Measurements from ENCODE around the gene PRCC.

Gene PRCC, protein sequence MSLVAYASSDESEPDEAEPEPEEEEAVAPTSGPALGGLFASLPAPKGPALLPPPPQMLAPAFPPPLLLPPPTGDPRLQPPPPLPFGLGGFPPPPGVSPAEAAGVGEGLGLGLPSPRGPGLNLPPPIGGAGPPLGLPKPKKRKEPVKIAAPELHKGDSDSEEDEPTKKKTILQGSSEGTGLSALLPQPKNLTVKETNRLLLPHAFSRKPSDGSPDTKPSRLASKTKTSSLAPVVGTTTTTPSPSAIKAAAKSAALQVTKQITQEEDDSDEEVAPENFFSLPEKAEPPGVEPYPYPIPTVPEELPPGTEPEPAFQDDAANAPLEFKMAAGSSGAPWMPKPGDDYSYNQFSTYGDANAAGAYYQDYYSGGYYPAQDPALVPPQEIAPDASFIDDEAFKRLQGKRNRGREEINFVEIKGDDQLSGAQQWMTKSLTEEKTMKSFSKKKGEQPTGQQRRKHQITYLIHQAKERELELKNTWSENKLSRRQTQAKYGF

DNA sequence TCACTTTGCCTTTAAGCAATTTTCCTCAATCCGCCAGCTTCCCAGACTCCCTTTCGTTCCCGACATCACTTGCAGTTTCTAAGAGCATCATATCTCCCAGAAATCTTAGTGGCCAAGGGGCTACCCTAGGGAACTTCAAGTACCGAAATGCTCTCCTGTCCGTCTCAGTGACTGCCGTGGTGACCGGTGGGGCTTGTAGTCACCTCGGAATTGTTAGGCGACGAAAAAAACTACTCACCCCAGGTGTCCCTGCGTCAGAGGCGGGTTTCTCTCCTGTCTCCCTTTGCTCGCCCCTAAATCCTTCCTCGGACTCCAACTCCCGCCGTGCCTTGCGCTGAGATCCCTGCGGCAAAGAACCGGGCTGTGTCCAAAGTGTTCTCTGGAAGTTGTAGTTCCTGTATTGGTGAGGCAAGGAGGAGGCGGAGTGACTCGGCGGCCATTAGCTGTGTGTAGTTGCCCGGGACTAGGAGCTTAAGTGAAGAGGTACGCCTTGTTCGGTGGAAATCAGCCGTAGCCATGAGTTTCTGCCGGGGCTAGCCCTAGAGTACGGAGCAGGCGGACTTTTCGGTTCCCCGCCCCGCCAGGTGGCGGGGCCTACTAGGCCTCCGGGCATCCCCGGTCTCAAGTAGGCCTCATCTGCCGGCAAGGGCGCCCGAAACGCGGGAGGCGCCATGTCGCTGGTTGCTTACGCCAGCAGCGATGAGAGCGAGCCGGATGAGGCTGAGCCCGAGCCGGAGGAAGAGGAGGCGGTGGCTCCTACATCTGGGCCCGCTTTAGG lies at the start of gene PRCC:
PRCC (plus strand) TSS at position 435 of the 778 bp plus-strand sequence; CDS start at position 672, 237 bp downstream.
- peak; percentile 96 to 98 for DNase-seq (ENCODE audit: low read depth in 2 of 2)

DNA sequence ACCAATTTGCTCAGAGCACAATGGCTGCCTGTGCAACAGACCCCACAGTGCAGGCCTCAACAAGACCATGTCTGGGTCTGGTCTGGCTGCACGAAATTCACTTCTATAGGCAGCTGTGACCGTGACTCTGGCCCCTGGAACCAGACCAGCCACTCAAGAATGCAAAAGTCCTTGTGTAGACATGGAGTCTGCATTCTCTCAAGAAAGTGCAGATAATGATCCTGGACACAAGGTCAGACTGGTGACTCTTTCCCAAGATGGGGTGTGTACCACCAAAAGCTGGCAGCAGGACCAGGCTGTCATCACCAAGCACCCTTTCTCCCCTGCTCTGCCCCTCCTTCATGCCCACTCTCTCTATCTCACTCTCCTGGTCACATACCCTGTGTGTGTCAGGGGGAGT lies 46.2 kb upstream of the PRCC start:
- no peak for DNase-seq (ENCODE audit: low read depth in 2 of 2)

DNA sequence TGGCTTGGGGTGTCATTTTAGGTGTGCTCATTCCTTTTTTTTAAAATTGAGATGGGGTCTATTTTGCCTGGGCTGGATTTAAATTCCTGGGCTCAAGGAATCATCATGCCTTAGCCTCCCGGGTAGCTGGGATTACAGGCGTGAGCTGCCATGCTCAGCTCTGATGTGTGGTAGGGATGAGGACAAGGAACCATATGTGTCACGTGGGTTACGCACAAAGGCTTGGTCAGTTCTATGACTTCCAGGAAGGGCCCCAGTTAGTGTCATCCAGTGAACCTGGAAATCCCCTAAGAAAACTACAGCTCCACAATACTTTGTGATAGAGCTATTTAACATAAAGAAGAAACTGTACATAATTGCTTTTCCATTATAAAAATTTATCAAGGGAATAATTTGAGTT lies 45.8 kb upstream of the PRCC start:
- no peak for DNase-seq (ENCODE audit: low read depth in 2 of 2)

DNA sequence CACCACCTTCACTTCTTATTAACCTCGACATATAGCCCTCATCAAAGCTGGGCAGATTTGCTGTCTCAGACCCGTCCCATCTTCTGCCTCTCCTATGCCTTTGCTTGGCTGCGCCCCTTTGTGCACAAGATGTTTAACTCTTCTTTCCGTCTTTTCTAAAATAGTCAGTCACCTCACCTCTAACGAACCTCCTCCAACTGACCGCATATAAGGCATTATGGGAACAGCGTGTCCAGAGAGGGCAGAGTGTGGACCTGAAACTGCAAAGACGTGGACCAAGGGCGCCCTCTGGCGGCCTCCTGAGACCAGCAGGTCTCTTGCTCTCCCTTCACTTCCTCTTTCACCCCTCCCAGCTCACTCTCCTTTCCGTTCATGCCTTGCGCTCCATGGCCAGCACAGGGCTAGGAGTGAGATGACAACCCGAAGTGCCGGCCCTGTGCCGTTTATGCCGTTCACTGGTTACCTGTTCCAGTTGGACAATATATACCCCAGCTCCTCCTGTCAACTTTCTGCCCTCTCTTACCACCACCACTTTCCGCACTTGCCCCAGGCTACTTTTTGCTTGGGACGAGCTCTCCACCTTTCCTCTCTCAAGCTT lies 41.6 kb upstream of the PRCC start:
- peak; percentile 61 to 66 for DNase-seq (ENCODE audit: low read depth in 2 of 2)

DNA sequence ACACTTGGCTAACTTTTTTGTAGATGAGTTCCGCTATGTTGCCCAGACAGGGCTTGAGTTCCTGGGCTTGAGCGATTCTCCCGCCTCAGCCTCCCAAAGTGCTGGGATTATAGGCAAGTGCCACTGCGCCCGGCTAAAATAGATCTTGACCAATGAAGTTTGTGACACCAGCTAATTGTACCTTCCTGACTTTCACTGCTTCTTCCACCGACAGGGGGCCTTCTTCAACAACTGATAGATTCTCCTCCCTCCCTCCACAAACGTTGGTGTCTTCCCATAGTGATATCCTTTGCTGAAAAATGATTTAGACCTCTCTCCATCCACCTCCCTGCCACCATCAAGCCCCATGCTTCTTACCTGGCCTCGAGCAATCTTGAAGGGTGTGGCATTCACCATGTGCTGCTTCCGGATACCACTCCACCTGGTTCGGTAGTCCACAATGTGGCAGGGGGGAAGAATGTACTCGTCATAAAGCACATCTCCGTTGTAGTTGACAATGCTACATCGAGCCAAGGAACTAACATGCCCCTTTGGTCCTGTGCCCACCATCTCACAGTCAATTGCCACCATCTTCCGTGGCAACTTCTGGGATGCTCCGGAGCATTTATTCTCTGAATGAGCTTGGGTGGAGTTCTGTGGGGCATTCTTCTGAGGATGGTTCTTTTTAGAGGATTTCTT lies 40.6 kb upstream of the PRCC start:
- no peak for DNase-seq (ENCODE audit: low read depth in 2 of 2)

DNA sequence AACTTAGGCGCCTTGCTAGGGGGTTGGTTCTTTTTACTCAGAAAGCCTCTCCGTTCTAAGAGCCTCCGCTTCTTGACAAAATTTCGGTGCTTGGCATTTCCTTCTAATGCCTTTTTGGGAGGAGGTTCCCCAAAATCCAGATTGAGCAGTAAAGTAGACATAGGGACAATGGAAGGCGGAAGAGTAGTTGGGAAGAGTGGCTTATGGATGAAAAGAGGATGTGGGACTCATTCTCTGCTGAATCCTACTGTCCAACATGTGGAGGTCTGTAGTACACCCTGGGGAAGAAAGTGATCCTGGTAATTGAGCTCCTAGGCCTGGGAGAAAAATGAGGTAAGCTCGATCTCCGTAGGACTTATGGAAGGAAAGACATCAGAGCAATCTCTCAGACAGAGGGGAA lies 39.8 kb upstream of the PRCC start:
- DNase-seq (ENCODE audit: low read depth in 2 of 2), result no peak

DNA sequence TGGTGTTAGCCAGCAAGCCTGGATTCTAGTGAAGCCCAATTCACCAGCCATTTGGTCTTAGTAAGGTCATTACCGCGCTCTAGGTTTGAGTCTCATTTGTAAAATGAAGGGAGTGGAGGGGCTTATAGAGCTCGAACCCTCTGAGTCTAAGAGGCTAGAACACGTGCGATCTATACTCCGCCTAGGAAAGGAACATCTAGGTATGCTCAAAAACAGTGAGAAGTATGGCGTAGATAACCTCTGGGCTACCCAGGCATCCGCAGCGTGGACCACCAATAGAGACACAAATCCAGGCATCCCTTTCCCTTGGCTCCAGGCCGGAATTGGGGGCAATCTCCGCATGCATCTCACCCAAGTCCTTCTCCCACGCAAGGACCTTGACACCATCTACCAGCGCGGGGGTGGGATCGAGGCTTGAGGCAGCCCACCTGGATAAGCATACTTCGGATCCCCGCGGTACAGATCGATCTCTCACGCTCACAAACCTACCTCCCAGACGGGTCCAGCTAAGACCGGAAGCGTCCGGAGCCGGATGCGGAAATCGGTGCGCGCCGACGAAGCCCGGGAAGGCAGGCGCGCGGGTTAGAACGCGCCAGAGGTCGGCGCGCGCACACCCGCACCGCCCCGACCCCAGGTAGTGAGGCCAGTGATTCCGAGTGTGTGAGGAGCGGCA lies 39.3 kb upstream of the PRCC start, which contains the start of gene METTL25B:
METTL25B (plus strand) TSS at position 544 of the 673 bp plus-strand sequence. CDS start 636 bp downstream, outside the sequence.
- DNase-seq (ENCODE audit: low read depth in 2 of 2), result peak in 1 of 2 donors; percentile 69

DNA sequence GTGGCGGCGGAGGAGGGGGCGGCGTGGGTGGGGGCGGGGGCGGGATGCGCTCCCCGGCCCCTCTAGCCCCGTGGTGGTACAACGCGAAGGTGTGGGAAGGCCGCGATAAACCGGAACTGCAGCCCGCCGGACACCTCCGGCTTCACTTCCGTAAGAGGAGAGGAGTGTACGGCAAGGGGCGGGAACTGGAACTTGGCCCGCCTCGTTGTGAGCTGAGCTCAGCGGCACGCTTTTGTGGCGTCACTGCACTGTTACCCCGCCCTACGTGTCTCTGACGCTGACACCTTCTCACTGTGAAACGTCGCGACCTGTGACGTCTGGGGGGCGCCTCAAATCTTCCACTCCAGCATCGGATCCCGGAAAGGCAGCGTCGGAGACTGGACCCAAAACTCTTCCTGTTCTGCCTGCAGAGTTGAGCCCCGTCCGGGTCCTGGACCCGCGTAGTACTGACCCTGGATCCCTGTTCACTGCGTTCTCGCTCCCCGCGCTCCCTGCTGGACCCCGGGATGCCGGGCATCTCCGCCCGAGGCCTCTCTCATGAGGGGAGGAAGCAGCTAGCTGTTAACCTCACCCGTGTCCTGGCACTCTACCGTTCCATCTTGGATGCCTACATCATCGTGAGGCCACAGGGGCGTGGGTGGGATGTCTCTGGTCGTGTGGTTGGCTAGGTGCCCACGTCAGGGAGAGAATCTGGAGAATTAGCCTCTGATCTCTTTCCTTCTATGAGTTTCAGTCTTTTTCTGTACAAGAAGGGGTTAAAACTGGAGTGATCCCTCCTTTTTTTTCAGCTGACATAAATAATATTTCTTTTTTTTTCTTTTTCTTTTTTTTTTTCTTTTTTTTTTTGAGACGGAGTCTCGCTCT lies 38.5 kb upstream of the PRCC start, which contains the start of gene ISG20L2:
ISG20L2 (minus strand) TSS at position 168 of the 864 bp plus-strand sequence. CDS start 1,114 bp downstream, outside the sequence.
- DNase-seq (ENCODE audit: low read depth in 2 of 2), result peak; percentile 92 to 93

DNA sequence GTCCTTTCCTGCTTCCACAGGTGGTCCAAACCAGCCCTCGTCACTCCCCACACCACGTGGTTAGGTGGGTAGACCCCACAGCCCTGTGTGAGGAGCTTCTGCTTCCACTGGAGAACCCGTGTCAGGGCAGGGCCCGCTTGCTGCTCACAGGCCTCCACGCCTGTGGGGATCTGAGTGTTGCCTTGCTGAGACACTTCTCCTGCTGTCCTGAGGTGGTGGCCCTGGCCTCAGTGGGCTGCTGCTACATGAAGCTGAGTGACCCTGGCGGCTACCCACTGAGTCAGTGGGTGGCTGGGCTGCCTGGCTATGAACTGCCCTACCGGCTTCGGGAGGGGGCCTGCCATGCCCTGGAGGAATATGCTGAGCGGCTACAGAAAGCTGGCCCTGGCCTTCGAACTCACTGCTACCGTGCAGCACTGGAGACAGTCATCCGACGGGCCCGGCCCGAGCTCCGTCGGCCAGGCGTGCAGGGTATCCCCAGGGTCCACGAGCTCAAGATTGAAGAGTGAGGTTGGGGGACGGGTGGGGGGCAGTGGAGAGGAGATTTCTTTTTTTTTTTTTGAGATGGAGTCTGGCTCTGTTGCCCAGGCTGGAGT lies 33.2 kb upstream of the PRCC start:
- DNase-seq (ENCODE audit: low read depth in 2 of 2), result no peak

DNA sequence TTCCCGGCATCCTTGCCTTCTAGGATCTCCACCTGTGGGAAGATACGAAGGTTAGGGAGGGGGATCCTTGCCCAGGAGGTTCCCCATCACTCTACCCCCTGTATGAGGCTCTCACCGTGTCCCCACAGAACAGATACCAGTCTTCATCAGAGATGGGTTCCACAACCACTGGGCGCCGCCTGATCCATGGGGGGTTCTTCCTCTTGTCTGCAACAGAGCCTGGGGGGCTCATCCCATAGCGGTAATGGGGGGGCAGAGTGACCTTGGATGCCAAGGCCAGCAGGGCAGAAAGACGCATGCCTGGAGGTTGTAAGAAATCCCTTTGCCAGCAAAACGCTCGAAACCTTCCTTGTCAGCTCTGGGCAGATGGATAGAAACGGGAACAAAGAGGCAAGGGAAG lies 28.9 kb upstream of the PRCC start:
- DNase-seq (ENCODE audit: low read depth in 2 of 2), result no peak

DNA sequence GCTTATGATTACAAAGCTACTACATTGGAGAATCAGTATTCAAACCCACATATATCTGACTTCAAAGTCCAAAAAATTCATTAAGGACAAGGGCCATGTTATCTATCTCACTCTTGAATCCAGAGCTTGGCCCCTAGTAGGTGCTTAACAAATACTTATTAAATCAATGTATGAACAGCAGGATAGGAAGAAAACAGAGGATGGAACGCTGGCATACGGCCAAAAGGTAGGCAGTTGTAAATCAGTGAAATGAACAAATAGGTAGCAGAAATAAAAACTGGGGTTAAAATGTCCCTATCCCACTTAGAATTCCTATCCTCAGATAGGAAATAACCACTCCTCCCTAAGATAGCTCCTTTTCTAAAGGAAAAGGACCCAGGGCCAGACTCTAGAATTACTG lies 28.4 kb upstream of the PRCC start:
- DNase-seq (ENCODE audit: low read depth in 2 of 2), result no peak

DNA sequence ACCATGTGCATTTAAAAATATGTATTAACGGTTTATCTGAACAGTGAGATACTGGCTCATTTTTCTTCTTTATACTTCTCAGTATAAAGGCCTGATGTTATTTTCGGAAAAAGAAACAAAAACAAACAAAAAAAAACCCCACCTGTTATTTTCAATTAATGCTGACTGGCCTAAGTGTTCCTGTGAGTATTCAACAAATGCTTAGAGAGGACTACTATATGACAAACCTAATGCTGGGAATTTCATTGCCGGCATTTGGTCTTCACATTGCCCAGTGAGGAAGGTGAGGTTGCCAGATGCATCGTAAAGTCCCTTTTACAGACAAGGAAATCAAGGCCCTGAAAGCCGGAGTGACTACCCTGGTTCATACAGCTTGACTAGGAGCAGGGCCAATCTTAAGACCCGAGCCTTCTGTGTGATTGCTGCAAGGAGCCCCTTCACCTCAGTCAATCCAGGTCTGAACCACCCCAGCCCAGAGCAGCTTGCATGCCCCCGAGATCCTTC lies 27.0 kb upstream of the PRCC start:
- DNase-seq (ENCODE audit: low read depth in 2 of 2), result no peak

DNA sequence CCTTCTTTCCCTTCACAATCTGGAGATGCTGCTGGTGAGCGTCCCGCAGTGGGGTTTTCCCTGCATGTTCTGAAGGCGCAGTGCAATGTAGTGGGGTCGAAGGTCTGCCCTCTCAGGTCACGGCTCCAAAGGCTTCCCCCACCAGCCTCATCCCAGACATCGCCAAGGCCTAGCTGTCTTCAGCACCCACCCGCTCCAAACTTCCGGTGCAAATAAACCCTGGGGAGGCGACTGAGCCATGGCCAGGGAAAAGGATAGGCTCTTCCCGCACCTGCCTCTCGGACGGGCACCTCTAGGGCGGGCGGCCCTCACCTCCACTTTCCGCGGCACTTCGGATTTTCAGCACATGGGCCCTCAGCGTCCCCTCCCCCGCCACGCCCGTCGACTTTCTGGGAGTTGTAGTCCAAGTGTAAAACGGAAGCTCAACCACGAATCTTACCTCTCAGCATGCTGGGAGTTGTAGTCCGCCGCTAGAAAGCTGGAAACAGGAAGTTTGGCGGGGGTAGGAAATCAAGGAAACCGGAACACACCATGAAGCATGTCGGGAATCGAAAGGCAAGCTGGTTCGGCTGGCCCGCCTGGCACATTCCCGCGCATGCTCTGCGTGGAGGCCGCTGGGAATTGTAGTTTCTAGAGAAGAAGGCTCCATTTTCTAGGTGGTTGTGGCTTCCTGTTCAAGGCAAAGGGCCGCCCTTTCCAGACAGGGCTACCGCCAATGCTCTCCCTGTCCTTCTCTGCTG lies 26.4 kb upstream of the PRCC start, which contains the start of gene MRPL24:
MRPL24 (minus strand) TSS at position 348 of the 740 bp plus-strand sequence. CDS start 2,384 bp downstream, outside the sequence.
- peak; percentile 95 to 98 for DNase-seq (ENCODE audit: low read depth in 2 of 2)

DNA sequence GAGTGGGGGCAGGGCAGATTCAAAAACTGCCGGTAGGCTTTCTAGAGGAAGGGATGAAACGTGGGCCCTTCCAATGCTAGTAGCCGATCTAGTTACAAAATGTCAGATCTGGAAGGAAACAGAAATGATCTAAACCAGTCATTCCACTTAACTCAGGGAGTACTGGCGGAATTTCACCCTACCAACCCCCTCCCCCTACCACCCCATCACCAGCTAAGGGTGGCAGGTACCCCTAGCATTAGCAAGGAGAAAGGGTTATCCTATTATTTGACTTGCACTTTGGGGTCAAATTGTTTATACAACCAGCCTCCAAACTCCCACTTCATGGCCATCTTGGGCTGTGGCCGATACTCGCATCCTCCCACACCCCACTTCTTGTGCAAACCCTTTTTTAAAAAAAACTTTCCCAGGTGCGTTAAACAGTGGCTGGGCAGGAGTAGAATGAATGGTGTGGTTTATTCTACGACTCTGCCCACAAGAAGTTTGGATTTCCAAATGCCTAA lies 25.8 kb upstream of the PRCC start:
- no peak for DNase-seq (ENCODE audit: low read depth in 2 of 2)

DNA sequence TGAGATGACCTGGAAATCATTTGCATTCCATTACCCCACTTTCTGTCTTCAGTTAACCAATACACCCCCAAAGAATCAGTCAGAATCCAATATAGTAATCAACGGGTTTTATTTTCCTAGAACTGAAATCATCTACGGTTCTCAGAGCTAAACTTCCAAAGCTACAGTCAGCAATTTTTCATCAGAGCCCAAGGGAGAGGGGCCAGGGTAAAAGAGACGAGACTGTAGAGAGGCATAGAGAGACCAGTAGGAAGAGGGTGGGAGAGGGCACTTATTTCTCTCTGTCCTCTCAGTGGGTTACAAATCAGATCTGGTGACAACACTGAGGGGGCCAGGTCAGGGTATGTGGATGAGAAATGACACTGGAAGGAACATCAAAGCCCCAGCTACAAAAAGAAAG lies 25.3 kb upstream of the PRCC start:
- DNase-seq (ENCODE audit: low read depth in 2 of 2), result no peak

DNA sequence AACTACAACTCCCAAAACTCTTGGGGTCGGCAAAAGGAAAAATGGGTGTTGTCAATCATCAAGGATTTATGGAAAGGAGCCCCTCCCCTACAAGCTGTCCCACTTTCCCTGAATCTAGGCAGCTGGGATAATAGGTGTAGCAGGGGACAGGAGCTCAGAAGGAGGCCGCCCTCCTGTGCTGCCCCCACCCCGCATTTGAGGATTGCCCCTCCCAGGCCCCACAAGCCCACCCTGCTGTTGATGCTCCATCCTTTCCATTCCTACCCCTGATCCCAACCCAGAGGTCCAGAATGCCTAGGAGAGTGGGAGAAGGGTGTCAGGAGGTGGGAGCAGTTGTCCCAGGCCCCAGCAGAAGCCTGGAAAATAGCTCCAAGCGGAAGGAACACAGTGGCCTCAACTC lies 24.5 kb upstream of the PRCC start:
- no peak for DNase-seq (ENCODE audit: low read depth in 2 of 2)

DNA sequence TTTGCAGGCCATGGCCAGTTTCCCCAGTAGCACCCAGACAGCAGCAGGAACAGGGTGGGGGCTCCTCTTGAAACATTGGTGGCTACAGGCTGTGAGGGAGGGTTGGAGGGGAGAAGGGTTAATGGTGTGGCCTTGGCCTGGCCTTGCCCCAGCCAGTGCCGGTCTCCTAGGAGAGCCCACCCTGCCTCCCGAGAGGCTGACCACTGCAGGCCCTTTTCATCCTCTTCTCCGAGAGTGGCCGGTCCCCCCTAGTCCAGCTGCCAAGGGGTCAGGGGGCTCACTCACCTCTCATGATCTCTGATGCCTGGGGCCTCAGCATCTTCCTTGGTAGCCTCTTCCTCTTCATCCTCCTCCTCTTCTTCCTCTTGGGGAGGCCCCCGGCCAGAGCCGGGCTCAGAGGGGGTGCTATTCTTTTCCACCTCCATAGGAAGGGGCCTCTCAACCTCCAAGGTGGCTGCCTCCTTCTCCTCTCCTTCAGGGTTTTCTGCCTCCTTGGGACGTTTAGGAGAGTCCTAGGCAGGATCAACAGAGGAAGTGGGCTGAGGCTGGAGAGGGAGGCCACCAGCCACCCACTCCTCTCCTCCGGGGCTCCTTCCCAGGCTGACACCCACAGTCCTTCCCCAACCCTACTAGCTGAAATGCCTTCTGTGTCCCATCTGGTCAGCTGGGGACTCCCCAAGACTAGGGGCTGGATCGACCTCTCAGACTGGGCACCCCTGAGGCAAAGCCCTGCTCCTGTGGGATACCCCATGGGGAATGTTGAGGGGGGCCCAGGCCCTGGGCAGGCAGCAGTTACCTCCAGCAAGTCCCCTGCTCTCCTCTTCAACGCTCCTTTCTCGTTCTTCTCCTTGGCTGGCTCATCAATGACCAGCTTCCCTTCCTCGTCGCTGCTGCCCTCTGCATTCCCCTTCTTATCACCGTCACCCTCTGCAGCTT lies 23.7 kb upstream of the PRCC start:
- DNase-seq (ENCODE audit: low read depth in 2 of 2), result no peak
